Spinal cord (tissue), 10 donors: ENCODE measurements around the gene RHCE. TPM values are rescaled to one million over a fixed set of nuclear protein-coding genes. Genes with fewer than 3 reads are reported as not detected.
"Not testable (repeated sequence)": the region's sequence is repeated elsewhere in the genome, so short reads cannot be mapped to it uniquely, and the experiment has no call there.

ENCODE experiments used
- DNase-seq, 6 donors: peaks; one replicate each; pipeline versions ENCODE4 v3.0.0 to v3.0.0-alpha.2; 2013 to 2015; ENCODE audit warnings: low spot score in 6 of 6, low read depth in 4 of 6
- H3K27ac ChIP-seq: one replicate; pipeline ENCODE4 v1.5.1; 2013; ENCODE audit warnings: low read depth, low read length, control low read depth
- H3K27me3 ChIP-seq: one replicate; pipeline ENCODE4 v1.6.1; 2013; ENCODE audit warnings: low read length; ENCODE audit not compliant: control insufficient read depth, insufficient read depth
- H3K36me3 ChIP-seq: one replicate; pipeline ENCODE4 v1.6.1; 2013; ENCODE audit warnings: low read length; ENCODE audit not compliant: control insufficient read depth, insufficient read depth
- H3K4me1 ChIP-seq: one replicate; pipeline ENCODE4 v1.6.1; 2013; ENCODE audit warnings: low read length; ENCODE audit not compliant: control insufficient read depth, insufficient read depth
- H3K4me3 ChIP-seq: one replicate; pipeline ENCODE4 v1.5.1; 2013; ENCODE audit warnings: low read depth, low read length, control low read depth
- H3K9me3 ChIP-seq: one replicate; pipeline ENCODE4 v1.6.1; 2013; ENCODE audit warnings: low read length; ENCODE audit not compliant: control insufficient read depth, insufficient read depth
- WGBS: methylation state at CpG from one replicate; pipeline ENCODE4 v1.1.5; 2013; ENCODE audit warnings: missing lambda C conversion rate; ENCODE audit not compliant: insufficient coverage; 5-methylcytosine and 5-hydroxymethylcytosine counted together
- polyA plus RNA-seq, 2 donors: library from polyadenylated mRNA; unstranded; fragments of 120-200 nt; gene quantifications; one replicate each; pipeline ENCODE4 v1.2.1, GENCODE V29; 2013; ENCODE audit not compliant: insufficient read length in 2 of 2
- total RNA-seq, 2 donors: library from RNA; depleted of rRNA in 1 of 2; stranded (reverse); fragments of 120-200 nt in 1 of 2; fragments of >200 nt in 1 of 2; gene quantifications; one replicate each; pipeline versions ENCODE4 v1.2.3 to v1.2.4, GENCODE V29; 2013 to 2014
- donor health status: healthy.

Gene RHCE
- total and polyA plus RNA-seq, 4 donors, result 1.2 to 4.2 (median 1.8) TPM

DNA sequence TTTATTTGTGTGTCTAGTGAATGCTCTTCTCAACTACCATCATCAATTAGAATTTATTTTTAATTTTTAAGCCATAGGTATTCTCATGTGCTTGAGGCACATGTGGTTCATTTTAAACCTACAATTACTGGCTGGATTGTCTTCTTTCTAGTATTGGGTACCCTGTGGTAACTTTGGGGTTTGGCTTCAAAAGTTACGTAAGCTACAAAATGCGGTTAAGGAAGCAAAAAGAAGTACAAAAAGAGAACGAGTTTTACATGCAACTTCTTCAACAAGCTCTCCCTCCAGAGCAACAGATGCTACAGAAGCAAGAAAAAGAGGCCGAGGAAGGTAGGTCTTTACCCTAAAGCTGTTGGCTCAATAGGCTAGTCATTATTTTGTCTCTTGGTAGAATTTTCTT lies 35.9 kb upstream of the RHCE start:
- no peak overlapping the region for H3K4me3 ChIP-seq
- H3K4me1 ChIP-seq, result no peaks in the 10 kb centered on the region
- no peaks in the 10 kb centered on the region for H3K9me3 ChIP-seq
- no peaks in the 10 kb centered on the region for H3K27me3 ChIP-seq
- WGBS, result no CpG with 5 or more reads among the region's 4 CpGs
- DNase-seq, result no peak
- H3K27ac ChIP-seq, result no peak overlapping the region
- peaks cover 3% of the 10 kb centered on the region for H3K36me3 ChIP-seq

DNA sequence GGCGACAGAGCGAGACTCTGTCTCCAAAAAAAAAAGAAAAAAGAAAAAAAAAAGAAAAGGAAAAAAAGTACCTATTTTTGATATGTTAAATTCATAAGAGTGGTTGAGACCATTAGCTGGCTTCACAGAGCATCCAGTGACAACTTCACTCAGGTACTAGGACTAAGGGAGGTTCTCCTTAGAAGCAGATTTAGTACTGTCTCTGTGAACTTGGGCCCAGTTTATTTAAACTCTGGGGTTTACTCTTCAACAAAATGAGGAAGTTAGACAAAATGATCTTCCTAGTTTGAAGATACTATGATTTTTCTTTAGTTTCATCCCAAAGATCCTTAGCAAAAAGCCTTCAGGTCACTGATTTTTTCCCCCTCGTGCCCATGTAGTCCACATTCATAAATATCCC lies 31.3 kb upstream of the RHCE start:
- no peak for DNase-seq
- Histone ChIP-seq H3K27me3 (no peaks in the 10 kb centered on the region), H3K9me3 (no peaks in the 10 kb centered on the region), H3K4me1 (no peaks in the 10 kb centered on the region), H3K4me3 (no peak overlapping the region), H3K36me3 (peaks cover 9% of the 10 kb centered on the region), H3K27ac (no peak overlapping the region)
- WGBS, result no CpG with 5 or more reads among the region's 3 CpGs

DNA sequence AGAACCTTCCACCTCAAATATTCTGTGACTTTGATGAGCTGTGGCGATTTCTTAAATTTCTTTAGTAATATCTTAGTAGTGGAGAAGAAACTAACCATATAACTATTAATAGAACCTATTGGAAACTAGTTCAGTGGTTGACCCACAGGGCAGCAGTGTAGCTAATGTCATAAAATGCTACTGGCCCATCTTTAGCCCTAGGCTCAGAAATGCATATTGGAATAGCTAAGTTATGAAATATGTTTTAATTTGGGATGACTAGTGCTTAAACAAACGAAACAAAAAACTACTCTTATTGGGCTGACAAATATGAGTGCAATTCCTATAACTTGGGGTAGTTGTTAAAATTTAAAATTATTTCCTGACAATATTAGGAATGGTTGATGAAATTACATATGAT lies 30.3 kb upstream of the RHCE start:
- WGBS, result no CpG with 5 or more reads among the region's 2 CpGs
- Histone ChIP-seq H3K9me3 (no peaks in the 10 kb centered on the region), H3K4me1 (no peaks in the 10 kb centered on the region), H3K27me3 (no peaks in the 10 kb centered on the region), H3K4me3 (no peak overlapping the region), H3K36me3 (peaks cover 9% of the 10 kb centered on the region), H3K27ac (no peak overlapping the region)
- no peak for DNase-seq

DNA sequence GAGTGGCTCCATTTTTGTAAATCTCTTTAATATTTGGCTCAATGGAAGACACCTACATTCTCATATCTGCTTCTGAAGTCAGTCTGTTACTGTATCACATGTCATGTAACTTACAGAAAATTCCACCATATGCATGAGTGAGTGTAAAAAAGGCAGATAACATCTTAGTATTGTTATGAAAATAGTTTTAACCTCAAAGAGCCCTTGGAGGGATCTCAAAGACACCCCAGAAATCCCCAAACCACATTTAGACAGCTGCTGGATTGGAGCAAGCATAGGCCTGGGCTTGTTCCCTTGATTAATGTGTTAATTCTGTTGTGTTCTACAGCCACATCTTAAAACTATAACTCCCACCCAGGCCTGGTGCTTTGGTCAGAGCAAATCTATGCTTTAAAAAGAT lies 26.9 kb upstream of the RHCE start:
- DNase-seq, result no peak
- no peak overlapping the region for H3K4me3 ChIP-seq
- no peak overlapping the region for H3K27ac ChIP-seq

DNA sequence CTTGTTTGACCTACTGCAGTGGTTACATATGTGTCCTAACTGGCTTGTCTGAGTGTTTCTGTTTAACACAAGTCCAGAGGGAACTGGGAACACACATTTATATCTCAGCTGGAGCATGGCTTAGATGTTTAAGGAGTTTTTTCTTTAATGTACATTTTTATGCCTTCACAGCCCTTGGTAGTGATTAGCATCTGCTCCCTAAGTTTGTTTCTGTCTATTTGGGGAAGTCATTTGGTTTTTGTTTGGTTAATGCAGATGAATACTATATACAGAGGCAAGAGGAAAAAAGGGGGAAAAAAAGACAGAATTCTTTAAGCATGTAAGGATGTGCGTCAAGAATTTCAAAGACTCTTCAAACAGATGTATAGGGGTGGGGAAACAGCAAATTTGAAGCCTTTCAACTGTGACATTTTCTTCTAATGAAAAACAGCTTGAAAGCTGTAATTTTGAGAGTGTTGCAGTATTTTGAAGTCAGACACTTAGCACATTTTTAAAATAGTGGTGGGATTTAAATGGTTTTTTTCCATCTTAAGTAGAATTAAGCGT lies 25.4 kb upstream of the RHCE start:
- Histone ChIP-seq H3K4me3 (no peak overlapping the region), H3K27me3 (no peaks in the 10 kb centered on the region), H3K4me1 (no peaks in the 10 kb centered on the region), H3K27ac (no peak overlapping the region), H3K36me3 (peaks cover 9% of the 10 kb centered on the region), H3K9me3 (no peaks in the 10 kb centered on the region)
- WGBS, result 72% methylated on average over 2 of the region's 2 CpGs
- DNase-seq, result peak in 1 of 6 donors; percentile 43

More for the DNA sequence above, 26.9 kb upstream of the RHCE start:
- Histone ChIP-seq H3K9me3 (no peaks in the 10 kb centered on the region), H3K4me1 (no peaks in the 10 kb centered on the region), H3K36me3 (peaks cover 9% of the 10 kb centered on the region), H3K27me3 (no peaks in the 10 kb centered on the region)

DNA sequence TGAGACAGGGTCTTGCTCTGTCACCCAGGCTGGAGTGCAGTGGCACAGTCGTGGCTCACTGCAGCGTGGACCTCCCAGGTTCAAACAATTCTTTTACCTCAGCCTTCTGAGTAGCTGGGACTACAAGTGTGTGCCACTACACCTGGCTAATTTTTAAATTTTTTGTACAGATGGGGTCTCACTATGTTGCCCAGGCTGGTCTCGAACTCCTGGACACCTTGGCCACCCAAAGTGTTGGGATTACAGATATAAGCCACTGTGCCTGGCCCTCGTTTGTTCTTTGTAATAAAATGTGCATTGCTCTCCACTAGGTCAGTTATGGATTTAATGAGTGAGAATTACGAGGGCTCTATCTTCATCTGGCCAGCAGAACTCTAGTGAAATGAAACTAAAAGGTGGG lies 24.0 kb upstream of the RHCE start:
- 91% methylated on average over 3 of the region's 5 CpGs for WGBS
- H3K4me1 ChIP-seq, DNase-seq, H3K27me3 ChIP-seq, H3K4me3 ChIP-seq, H3K36me3 ChIP-seq, H3K9me3 ChIP-seq, H3K27ac ChIP-seq: not testable (repeated sequence)

DNA sequence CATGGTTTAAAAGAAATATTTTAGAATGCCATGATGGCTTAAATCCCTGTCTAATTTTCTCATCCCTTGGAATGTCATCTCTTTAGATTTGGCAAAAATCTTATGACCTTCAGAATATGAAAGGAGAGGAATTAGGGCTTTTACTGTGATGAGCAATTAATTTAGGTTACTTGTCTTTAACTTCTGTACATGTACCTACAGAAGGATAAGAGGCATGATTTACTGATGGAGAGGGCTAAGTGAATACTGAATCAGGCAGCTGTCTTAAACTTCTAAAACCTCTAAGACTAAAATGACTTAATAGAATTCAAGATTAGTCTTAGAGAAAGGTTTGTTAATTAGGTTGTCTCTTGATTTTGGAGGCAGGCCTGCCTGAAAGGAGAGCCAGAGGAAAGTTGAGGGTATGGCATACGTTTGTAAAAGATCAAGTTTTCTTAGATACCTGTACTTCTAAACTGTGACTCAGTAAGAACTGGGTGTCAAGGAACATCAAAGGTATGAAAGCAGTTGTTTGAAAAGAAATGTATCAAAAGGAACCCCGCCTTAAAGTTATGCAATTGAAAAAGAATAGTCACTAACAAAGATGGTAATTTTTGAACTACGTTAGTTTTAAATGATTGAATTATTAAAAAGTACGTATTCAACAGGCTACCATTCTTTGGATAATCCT lies 22.5 kb upstream of the RHCE start:
- no peaks in the 10 kb centered on the region for H3K9me3 ChIP-seq
- no peak overlapping the region for H3K27ac ChIP-seq
- no peak for DNase-seq
- H3K4me3 ChIP-seq, result no peak overlapping the region
- 70% methylated on average over 2 of the region's 4 CpGs for WGBS
- H3K27me3 ChIP-seq, result no peaks in the 10 kb centered on the region
- peaks cover 2% of the 10 kb centered on the region for H3K36me3 ChIP-seq
- H3K4me1 ChIP-seq, result no peaks in the 10 kb centered on the region

DNA sequence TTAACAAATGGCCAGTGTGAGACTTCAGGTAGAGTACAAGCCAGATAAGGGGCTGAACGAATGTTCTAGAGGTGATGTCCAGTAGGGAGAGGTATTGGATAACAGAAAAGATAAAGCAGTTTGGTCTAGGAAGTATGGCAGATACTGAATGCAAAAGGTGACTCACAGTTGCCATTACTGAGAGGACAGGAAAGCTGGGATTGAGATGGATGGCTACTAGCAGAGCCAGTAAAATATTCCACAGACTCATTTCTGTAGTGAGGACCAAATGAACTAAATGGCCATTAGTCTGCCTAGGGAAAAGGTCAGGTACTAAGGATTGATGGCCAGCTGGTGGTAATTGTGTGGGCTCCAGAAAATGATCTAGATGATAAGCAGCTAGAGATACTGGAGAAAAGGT lies 21.6 kb upstream of the RHCE start:
- DNase-seq, result peak in 1 of 6 donors; percentile 55
- no peak overlapping the region for H3K27ac ChIP-seq
- H3K4me1 ChIP-seq, result no peaks in the 10 kb centered on the region
- WGBS, result 83% methylated on average over 1 of the region's 1 CpG
- H3K36me3 ChIP-seq, result peaks cover 3% of the 10 kb centered on the region
- no peaks in the 10 kb centered on the region for H3K9me3 ChIP-seq
- H3K27me3 ChIP-seq, result no peaks in the 10 kb centered on the region
- no peak overlapping the region for H3K4me3 ChIP-seq

DNA sequence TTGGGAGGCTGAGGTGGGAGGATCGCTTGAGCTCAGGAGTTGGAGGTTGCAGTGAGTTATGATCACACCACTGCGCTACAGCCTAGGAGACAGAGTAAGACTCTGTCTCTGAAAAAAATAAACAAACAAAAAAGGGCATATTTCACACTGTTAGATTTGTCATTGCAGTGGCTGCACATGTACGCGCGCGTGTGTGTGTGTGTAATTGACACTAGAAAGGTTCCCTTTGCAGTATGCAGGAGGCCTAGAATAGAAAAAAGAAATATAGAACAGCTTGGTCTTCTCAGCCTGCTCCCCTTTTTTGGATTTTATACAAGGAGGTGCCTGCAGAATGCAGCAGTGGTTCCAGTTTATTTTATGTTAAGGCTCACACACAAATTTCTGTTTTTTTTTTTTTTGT lies 18.7 kb upstream of the RHCE start:
- Histone ChIP-seq H3K36me3 (peaks cover 3% of the 10 kb centered on the region), H3K4me3 (no peak overlapping the region), H3K4me1 (no peaks in the 10 kb centered on the region), H3K9me3 (no peaks in the 10 kb centered on the region), H3K27me3 (no peaks in the 10 kb centered on the region), H3K27ac (no peak overlapping the region)
- no peak for DNase-seq
- 100% methylated on average over 4 of the region's 6 CpGs for WGBS

DNA sequence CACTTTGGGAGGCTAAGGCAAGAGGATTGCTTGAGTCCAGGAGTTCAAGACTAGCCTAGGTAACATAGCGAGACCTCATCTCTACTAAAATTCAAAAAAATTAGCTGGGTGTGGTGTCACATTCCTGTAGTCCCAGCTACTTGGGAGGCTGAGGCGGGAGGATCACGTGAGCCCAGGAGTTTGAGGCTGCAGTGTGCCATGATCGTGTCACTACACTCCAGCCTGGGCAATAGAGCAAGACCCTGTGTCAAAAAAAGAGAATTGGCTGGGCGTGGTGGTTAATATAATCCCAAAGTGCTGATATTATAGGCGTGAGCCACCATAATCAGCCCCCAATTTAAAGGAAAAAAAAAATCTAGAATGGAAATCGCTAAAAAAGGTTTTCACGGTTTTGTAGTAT lies 17.0 kb upstream of the RHCE start:
- no peak overlapping the region for H3K27ac ChIP-seq
- DNase-seq, result no peak
- H3K4me3 ChIP-seq, result no peak overlapping the region
- WGBS, result 100% methylated on average over 2 of the region's 8 CpGs
- H3K36me3 ChIP-seq, result peaks cover 3% of the 10 kb centered on the region
- no peaks in the 10 kb centered on the region for H3K4me1 ChIP-seq
- H3K9me3 ChIP-seq, result no peaks in the 10 kb centered on the region
- no peaks in the 10 kb centered on the region for H3K27me3 ChIP-seq
